K562 (cell line): ENCODE results near the gene SCAMP2. TPM values are rescaled to one million over a fixed set of nuclear protein-coding genes. Genes with fewer than 3 reads are reported as not detected.

Source experiments
- ARID1B ChIP-seq: fragments of 450-650 bp; IDR thresholded peaks from 2 replicates; pipeline ENCODE4 v1.6.1; 2016; ENCODE audit warnings: antibody characterized with exemption, mild to moderate bottlenecking, inconsistent platforms
- CHD4 ChIP-seq: fragments of 200-600 bp; sonication (generic); IDR thresholded peaks from 3 replicates; pipeline ENCODE4 v1.6.1; 2012; ENCODE audit warnings: low read depth, mild to moderate bottlenecking, mixed read lengths, low read length, inconsistent platforms; ENCODE audit not compliant: insufficient read depth, insufficient replicate concordance, poor library complexity, severe bottlenecking
- CTBP1 ChIP-seq: fragments of 450-650 bp; IDR thresholded peaks from 2 replicates; pipeline ENCODE4 v1.6.1; 2016; ENCODE audit warnings: borderline replicate concordance
- FOXP1 ChIP-seq: sonication (generic); formaldehyde crosslinking; IDR thresholded peaks from 2 replicates; pipeline ENCODE4 v1.8.0; 2022; ENCODE audit warnings: mild to moderate bottlenecking, missing genetic modification reagents
- HLTF ChIP-seq: fragments of 450-650 bp; IDR thresholded peaks from 2 replicates; pipeline ENCODE4 v1.6.1; 2016
- ILK ChIP-seq: fragments of 450-650 bp; IDR thresholded peaks from 2 replicates; pipeline ENCODE4 v1.6.1; 2016; ENCODE audit warnings: missing genetic modification characterization, low read depth, mild to moderate bottlenecking, missing compliant biosample characterization, moderate library complexity, borderline replicate concordance
- LARP7 ChIP-seq: fragments of 450-650 bp; IDR thresholded peaks from 2 replicates; pipeline ENCODE4 v1.6.1; 2016
- MCM2 ChIP-seq: fragments of 450-650 bp; IDR thresholded peaks from 2 replicates; pipeline ENCODE4 v1.6.1; 2017; ENCODE audit warnings: low read depth, mild to moderate bottlenecking
- NRF1 ChIP-seq, 2 experiments: fragments of 450-650 bp; IDR thresholded peaks in 1 of 2; conservative IDR thresholded peaks in 1 of 2; 2 replicates each; pipeline ENCODE4 v1.6.1; 2014; ENCODE audit warnings: mild to moderate bottlenecking in 2 of 2
- RBM34 ChIP-seq: fragments of 200-400 bp; formaldehyde crosslinking; IDR thresholded peaks from 2 replicates; pipeline ENCODE4 v1.6.1; 2018; ENCODE audit warnings: low read length, borderline replicate concordance; ENCODE audit not compliant: insufficient read depth
- SAFB2 ChIP-seq: fragments of 200-400 bp; formaldehyde crosslinking; IDR thresholded peaks from 2 replicates; pipeline ENCODE4 v1.6.1; 2018; ENCODE audit warnings: borderline replicate concordance, low read length, low read depth, moderate library complexity; ENCODE audit not compliant: severe bottlenecking
- SMAD4 ChIP-seq: fragments of 250-450 bp; sonication (Bioruptor Pico); conservative IDR thresholded peaks from 2 replicates; pipeline ENCODE4 v1.8.0; 2021; ENCODE audit warnings: inconsistent platforms, mild to moderate bottlenecking, moderate library complexity
- SRSF3 ChIP-seq: fragments of 200-400 bp; formaldehyde crosslinking; IDR thresholded peaks from 2 replicates; pipeline ENCODE4 v1.6.1; 2016; ENCODE audit warnings: mild to moderate bottlenecking, low read length, moderate library complexity; ENCODE audit not compliant: insufficient read depth
- TEAD4 ChIP-seq, 2 experiments: sonication (generic) in 1 of 2; formaldehyde crosslinking in 1 of 2; IDR thresholded peaks; 2 replicates each; pipeline versions ENCODE4 v1.6.1 to v1.8.0; 2012 to 2022; ENCODE audit warnings: borderline replicate concordance in 1 of 2, inconsistent platforms in 1 of 2, low read length in 1 of 2, mild to moderate bottlenecking in 1 of 2, missing genetic modification reagents in 1 of 2
- ZBTB8A ChIP-seq: fragments of 450-650 bp; IDR thresholded peaks from 2 replicates; pipeline ENCODE4 v1.6.1; 2018; ENCODE audit warnings: mild to moderate bottlenecking, moderate library complexity; ENCODE audit not compliant: partially characterized antibody
- ZNF174 ChIP-seq: fragments of 250-450 bp; sonication (Bioruptor Pico); IDR thresholded peaks from 2 replicates; pipeline ENCODE4 v1.4.0; 2020; ENCODE audit warnings: mild to moderate bottlenecking
- polyA plus RNA-seq, 8 experiments: library from polyadenylated mRNA; depleted of rRNA in 4 of 8; stranded (reverse) in 5 of 8; unstranded in 3 of 8; fragments of >200 nt; fragmentation: Nextera tagmentation in 2 of 8; fragmentation: Illumina TruSeq in 1 of 8; extraction: Ambion mirVana in 2 of 8; extraction: Trizol in 1 of 8; gene quantifications; 2 replicates each; pipeline versions ENCODE4 v1.2.1 to v1.2.3, GENCODE V29; 2011 to 2014; ENCODE audit warnings: inconsistent platforms in 1 of 8, missing spikeins in 1 of 8
- total RNA-seq, 7 experiments: library from RNA; depleted of rRNA in 6 of 7; stranded (reverse); fragments of >200 nt in 6 of 7; fragmentation: Illumina TruSeq in 2 of 7; extraction: Trizol in 2 of 7; gene quantifications; 2 replicates each; pipeline versions ENCODE4 v1.2.1 to v1.2.3, GENCODE V29; 2011 to 2021; ENCODE audit warnings: low replicate concordance in 1 of 7
- TF ChIP-seq, protein P1 (sequence below): sonication (generic); formaldehyde crosslinking; IDR thresholded peaks from 2 replicates; pipeline ENCODE4 v1.8.1; 2022; ENCODE audit warnings: missing genetic modification reagents
- TF ChIP-seq, protein P2 (sequence below): fragments of 250-450 bp; sonication (Bioruptor Pico); IDR thresholded peaks from 2 replicates; pipeline ENCODE4 v1.9.0; 2021; ENCODE audit warnings: mild to moderate bottlenecking, inconsistent platforms
- TF ChIP-seq, protein P3 (sequence below): sonication (generic); formaldehyde crosslinking; IDR thresholded peaks from 2 replicates; pipeline ENCODE4 v1.8.0; 2022; ENCODE audit warnings: mild to moderate bottlenecking, missing genetic modification reagents
- TF ChIP-seq, protein P4 (sequence below): fragments of 250-450 bp; sonication (Bioruptor Pico); IDR thresholded peaks from 2 replicates; pipeline ENCODE4 v1.4.0; 2020; ENCODE audit warnings: mild to moderate bottlenecking

SCAMP2 gene
- total and polyA plus RNA-seq, 9 of the 15 experiments (the other 6 are each of a cell fraction or from before 2014, with no cell fraction given) = 5.9 to 61.1 (median 20.1) TPM

DNA sequence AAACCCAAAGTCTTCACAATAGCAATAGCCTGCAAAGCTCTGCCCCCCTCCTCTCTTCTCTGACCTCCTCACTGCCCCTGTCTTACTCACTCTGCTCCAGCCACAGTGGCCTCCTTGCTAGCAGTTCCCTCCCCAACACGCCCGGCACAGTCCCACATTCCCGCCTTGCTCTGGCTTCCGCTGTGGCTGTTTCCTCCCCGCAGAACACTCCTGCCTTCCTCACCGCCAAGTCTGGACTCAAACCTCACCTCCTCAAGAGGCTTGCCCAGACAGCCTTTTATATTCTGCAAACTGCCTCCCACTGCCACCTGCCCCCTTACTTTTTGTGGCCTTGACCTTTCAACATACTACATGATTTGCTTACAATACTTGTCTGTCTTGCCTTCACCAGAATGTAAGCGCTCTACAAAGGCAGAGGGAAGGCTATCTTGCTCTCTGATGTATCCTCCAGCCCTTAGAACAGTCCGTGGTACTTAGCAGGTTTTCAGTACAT lies 16.3 kb upstream of the SCAMP2 start (continued):
- TF ChIP-seq, protein P1, sequence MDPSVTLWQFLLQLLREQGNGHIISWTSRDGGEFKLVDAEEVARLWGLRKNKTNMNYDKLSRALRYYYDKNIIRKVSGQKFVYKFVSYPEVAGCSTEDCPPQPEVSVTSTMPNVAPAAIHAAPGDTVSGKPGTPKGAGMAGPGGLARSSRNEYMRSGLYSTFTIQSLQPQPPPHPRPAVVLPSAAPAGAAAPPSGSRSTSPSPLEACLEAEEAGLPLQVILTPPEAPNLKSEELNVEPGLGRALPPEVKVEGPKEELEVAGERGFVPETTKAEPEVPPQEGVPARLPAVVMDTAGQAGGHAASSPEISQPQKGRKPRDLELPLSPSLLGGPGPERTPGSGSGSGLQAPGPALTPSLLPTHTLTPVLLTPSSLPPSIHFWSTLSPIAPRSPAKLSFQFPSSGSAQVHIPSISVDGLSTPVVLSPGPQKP (CRISPR knock-in tag) = no peak
- TF ChIP-seq ARID1B = no peak
- no peak for TF ChIP-seq ZBTB8A
- TF ChIP-seq MCM2 = no peak
- no peak for TF ChIP-seq LARP7
- no peak for TF ChIP-seq SRSF3
- no peak for TF ChIP-seq ILK (tag)
- 0 out of 2 replicates have a peak, but pooled peaks have one; percentile 19 for TF ChIP-seq TEAD4 (IDR thresholded peaks at IDR 0.05; ENCODE audit: low read length)
- TF ChIP-seq TEAD4 (CRISPR knock-in tag; IDR thresholded peaks at IDR 0.05; ENCODE audit: borderline replicate concordance) = no peak
- TF ChIP-seq, protein P2, sequence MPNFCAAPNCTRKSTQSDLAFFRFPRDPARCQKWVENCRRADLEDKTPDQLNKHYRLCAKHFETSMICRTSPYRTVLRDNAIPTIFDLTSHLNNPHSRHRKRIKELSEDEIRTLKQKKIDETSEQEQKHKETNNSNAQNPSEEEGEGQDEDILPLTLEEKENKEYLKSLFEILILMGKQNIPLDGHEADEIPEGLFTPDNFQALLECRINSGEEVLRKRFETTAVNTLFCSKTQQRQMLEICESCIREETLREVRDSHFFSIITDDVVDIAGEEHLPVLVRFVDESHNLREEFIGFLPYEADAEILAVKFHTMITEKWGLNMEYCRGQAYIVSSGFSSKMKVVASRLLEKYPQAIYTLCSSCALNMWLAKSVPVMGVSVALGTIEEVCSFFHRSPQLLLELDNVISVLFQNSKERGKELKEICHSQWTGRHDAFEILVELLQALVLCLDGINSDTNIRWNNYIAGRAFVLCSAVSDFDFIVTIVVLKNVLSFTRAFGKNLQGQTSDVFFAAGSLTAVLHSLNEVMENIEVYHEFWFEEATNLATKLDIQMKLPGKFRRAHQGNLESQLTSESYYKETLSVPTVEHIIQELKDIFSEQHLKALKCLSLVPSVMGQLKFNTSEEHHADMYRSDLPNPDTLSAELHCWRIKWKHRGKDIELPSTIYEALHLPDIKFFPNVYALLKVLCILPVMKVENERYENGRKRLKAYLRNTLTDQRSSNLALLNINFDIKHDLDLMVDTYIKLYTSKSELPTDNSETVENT (CRISPR knock-in tag) = no peak
- TF ChIP-seq, protein P3, sequence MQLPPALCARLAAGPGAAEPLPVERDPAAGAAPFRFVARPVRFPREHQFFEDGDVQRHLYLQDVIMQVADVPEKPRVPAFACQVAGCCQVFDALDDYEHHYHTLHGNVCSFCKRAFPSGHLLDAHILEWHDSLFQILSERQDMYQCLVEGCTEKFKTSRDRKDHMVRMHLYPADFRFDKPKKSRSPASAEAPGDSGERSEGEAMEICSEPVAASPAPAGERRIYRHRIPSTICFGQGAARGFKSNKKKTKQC = no peak
- TF ChIP-seq HLTF = no peak
- TF ChIP-seq CHD4 = no peak
- no peak for TF ChIP-seq SMAD4 (CRISPR knock-in tag)
- no peak for TF ChIP-seq SAFB2
- no peak for TF ChIP-seq ZNF174 (CRISPR knock-in tag)
- TF ChIP-seq FOXP1 (CRISPR knock-in tag) = no peak
- TF ChIP-seq, protein P4, sequence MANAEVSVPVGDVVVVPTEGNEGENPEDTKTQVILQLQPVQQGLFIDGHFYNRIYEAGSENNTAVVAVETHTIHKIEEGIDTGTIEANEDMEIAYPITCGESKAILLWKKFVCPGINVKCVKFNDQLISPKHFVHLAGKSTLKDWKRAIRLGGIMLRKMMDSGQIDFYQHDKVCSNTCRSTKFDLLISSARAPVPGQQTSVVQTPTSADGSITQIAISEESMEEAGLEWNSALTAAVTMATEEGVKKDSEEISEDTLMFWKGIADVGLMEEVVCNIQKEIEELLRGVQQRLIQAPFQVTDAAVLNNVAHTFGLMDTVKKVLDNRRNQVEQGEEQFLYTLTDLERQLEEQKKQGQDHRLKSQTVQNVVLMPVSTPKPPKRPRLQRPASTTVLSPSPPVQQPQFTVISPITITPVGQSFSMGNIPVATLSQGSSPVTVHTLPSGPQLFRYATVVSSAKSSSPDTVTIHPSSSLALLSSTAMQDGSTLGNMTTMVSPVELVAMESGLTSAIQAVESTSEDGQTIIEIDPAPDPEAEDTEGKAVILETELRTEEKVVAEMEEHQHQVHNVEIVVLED = no peak
- peak; percentile 13 to 15; a peak in 1 of 4 replicates for TF ChIP-seq NRF1 (conservative IDR thresholded peaks at IDR 0.05 in 1 of 2, IDR thresholded peaks at IDR 0.05 in 1 of 2)
- 0 out of 2 replicates have a peak, but pooled peaks have one; percentile 7 for TF ChIP-seq CTBP1
- no peak for TF ChIP-seq RBM34
